HG03378 (cell line): ENCODE measurements around the gene GABARAPL1.
A peak's percentile ranks its signal among the peaks of the same experiment; 100 is the strongest.
"Not testable (repeated sequence)": the region's sequence is repeated elsewhere in the genome, so short reads cannot be mapped to it uniquely, and the experiment has no call there.

ENCODE experiments used
- ATAC-seq: cut with Tn5 transposase; IDR thresholded peaks from one replicate; pipeline ENCODE4 v1.9.1; 2021; ENCODE audit warnings: mild to moderate bottlenecking, moderate library complexity; ENCODE audit not compliant: unreplicated experiment

GABARAPL1 gene

DNA sequence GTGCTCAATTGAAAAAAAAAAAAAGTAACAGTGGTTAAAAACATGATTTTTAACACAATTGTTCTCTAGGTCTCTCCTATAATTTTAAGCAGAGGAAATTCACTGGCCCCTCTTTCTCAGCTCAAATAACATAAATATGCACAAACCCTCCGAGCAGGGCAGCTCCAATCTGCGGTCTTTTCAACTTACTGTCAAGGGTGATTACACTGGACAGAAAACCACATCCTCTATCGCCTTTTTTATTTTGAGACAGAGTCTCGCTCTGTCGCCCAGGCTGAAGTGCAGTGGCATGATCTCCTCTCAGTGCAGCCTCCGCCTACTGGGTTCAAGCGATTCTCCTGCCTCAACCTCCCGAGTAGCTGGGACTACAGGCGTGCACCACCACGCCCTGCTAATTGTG, 16.5 kb upstream of the GABARAPL1 start:
- peak; percentile 92 for ATAC-seq

- no peak for ATAC-seq
Observed at GRCh38 chr12:10197879-10198278, 14.8 kb upstream of the GABARAPL1 start.

GRCh38 chr12:10204495-10204894, 8.2 kb upstream of the GABARAPL1 start:
- ATAC-seq, result not testable (repeated sequence)

- no peak for ATAC-seq
Observed at GRCh38 chr12:10205220-10205807, 7.4 kb upstream of the GABARAPL1 start.

DNA sequence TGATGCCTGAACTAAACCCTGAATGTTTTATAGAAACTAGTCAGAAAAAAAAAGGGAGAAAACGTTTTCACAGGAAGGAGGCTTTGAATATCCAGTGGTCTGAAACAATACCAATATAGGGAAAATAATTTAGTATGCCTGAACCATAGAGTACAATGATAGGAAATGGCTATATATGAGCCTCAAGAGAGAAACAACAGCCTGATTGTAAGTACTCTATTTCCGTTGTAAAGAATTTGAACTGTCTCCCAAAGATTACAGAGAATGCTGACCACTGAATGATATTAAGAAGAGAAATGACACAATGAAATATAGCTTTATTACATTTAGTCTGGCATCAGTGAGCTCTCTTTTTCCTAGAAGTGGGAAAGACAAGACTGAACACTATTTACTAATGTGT, 5.5 kb upstream of the GABARAPL1 start:
- ATAC-seq, result no peak

DNA sequence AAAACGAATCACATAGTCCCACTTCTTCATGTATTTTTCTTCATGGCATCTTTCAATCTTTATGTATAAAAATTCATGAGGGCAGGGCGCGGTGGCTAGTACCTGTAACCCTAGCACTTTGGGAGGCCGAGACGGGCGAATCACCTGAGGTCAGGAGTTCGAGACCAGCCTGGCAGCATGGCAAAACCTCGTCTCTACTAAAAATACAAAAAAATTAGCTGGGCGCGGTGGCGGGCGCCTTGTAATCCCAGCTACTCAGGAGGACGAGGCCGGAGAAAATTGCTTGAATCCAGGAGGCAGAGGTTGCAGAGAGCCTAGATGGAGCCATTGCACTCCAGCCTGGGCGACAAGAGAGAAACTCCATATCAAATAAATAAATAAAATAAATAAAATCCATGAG, 2.5 kb upstream of the GABARAPL1 start:
- ATAC-seq, result no peak

- no peak for ATAC-seq
Observed at GRCh38 chr12:10211101-10211939, 1.4 kb upstream of the GABARAPL1 start.

- peak; percentile 49 for ATAC-seq
Observed at GRCh38 chr12:10211940-10212738, 538 bp upstream of the GABARAPL1 start.

- peak; percentile 59 for ATAC-seq
Observed at GRCh38 chr12:10213168-10214135, 775 bp downstream of the GABARAPL1 start.

DNA sequence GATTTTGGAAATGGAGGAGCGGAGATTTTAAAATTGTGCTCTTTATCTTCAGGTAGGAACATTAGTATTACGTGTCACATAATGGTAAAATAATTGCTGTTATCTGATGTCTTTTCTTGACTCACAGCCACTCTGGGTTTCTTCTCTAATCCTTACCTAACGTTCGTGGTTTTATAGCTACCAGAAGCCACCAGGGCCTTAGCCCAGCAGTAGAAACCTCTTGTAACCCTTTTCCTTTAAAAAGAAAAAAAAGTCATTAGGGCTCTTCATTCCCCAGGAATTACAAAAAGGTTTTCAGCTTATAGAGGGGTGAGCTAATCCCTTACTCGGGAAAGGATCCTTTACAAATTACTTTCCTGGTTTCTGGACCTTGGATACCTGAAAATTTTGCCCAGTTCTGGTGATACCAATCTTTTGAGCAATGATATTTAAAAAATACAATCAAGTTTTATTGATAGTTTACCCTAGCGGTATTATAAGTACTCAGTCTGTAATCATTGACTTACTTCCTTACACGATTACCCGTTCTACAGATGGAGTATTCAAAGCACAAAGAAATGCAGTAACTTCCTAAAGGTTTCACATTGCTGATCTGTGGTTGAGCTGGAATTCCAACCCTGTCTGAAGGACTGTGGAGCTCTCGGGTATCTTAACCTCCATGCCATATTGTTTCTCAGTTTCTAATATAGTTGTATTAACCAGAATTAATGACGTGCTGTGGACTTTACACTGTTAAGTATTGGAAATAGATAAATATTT, 1.6 kb downstream of the GABARAPL1 start:
- no peak for ATAC-seq

- no peak for ATAC-seq
Observed at GRCh38 chr12:10214895-10215267, 2.2 kb downstream of the GABARAPL1 start.

GRCh38 chr12:10215436-10215835, 2.8 kb downstream of the GABARAPL1 start:
- no peak for ATAC-seq

- not testable (repeated sequence) for ATAC-seq
Observed at GRCh38 chr12:10215946-10216345, 3.3 kb downstream of the GABARAPL1 start.

GRCh38 chr12:10218021-10218420, 5.3 kb downstream of the GABARAPL1 start:
- ATAC-seq, result no peak

DNA sequence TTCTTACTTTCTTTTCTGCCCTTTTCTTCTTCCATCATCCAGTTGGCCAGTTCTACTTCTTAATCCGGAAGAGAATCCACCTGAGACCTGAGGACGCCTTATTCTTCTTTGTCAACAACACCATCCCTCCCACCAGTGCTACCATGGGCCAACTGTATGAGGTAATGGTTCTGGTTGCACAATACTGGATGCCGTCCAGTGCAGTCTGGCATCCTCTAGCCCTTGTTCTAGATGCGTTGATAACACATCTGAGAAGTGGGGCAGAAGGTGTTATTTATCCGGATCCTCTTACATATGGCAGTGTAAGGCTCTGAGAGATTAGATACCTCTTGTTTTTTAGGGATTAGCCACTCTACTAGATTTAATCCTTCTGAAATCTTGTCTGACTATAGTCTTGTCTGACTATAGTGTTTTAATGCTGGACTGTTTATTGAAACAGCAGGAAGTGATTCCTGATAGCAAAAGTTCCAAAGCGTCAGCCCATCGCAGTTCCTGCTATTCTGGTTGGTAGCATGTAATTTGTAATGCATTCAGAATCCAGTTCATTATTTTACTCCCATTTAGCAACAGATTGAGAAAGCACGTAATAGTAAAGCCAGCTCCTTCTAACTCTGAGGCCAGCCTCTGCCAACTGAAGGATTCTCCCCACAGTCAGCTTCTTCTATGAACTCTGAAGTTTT, 7.9 kb downstream of the GABARAPL1 start:
- ATAC-seq, result no peak

DNA sequence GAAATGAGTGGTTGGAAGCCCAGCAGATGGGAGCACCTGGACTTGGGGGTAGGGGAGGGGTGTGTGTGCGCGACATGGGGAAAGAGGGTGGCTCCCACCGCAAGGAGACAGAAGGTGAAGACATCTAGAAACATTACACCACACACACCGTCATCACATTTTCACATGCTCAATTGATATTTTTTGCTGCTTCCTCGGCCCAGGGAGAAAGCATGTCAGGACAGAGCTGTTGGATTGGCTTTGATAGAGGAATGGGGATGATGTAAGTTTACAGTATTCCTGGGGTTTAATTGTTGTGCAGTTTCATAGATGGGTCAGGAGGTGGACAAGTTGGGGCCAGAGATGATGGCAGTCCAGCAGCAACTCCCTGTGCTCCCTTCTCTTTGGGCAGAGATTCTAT, 9.2 kb downstream of the GABARAPL1 start:
- ATAC-seq, result no peak

GRCh38 chr12:10223208-10223607, 10.5 kb downstream of the GABARAPL1 start:
- ATAC-seq, result no peak

- not testable (repeated sequence) for ATAC-seq
Observed at GRCh38 chr12:10225426-10225825, 12.7 kb downstream of the GABARAPL1 start.

DNA sequence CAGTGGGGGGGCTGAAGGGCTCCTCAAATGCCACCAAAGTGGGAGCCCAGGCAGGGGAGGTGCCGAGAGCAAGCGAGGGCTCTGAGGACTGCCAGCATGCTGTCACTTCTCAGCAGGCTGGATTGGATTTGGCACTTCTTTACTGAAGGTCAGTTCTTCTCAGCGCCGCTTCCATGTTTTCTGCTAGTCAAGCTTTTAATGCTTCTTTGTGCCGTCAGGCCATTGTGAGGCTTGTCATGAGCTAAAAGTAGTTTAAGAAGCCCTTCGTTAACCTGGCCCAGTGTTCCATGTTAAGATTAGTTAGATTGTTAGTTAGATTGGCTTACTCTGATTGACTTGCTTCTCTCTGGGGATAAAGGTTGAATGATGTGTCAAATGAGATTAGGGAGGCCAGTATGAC, 13.4 kb downstream of the GABARAPL1 start:
- ATAC-seq, result no peak
